Islet precursor cell (in vitro differentiated cells): Measurements from ENCODE around the gene CEP162.
"Not testable (repeated sequence)": the region's sequence is repeated elsewhere in the genome, so short reads cannot be mapped to it uniquely, and the experiment has no call there.

ENCODE experiments used
- DNase-seq: peaks from one replicate; pipeline ENCODE4 v3.0.0-alpha.2; 2018

Gene CEP162

GRCh38 chr6:84223608-84224007 is 3.8 kb downstream of the CEP162 start:
- not testable (repeated sequence) for DNase-seq

DNA sequence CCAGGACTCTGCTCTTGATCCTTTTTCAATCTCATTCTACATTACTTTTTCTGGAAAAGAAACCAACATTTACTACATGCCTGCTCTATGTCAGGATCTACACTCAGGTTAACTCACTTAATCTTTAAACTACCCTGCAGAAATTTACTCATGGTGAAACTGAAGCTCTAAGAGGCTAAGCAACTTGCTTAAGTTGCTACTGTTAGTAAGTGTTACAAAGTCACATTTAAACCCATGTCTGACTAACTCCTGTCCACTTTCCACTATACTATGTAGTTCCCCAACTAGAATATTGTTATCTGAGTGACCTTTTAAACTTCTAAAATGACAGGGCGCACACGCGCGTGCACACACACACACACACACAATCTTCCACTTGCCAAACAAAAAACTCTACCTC is 5.0 kb downstream of the CEP162 start:
- no peak for DNase-seq

GRCh38 chr6:84220809-84221409 is 6.5 kb downstream of the CEP162 start:
- DNase-seq = no peak

DNA sequence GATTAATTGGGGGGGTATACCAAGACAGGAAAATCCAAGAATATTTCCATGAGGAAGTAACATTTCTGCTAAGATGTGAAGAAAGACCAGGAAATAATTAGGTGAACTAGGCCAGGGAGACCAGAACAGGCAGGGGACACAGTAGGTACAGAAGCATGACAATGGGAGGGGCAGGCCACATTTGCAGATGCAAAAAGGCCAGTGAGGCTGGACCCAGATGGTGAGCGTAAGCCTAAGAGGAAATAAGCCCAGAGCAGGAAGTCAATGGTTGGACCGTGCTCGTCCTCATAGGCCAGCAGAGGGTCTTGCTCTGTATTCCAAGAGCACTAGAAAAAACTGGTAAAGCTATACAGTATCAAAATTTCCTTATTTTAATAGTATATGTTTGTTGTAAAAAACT is 9.4 kb downstream of the CEP162 start:
- DNase-seq = no peak

DNA sequence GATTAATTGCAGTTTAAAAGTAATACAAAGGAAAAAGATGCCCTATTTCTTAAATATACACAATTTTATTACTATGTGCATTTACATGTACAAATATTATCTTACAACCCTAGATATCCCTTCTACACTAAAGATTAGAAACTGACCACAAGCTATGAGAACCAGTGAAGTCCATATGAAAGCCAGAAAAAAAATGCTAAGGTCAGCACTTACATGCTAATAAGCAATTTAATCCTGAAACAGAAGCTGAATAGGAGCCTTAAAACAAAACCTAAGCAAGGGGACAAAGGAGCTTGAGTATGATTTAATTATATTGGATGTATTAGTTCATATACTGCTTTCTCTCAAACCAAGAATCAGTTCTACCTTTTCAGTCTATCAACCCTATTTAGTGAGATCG is 14.2 kb downstream of the CEP162 start:
- DNase-seq = no peak

DNA sequence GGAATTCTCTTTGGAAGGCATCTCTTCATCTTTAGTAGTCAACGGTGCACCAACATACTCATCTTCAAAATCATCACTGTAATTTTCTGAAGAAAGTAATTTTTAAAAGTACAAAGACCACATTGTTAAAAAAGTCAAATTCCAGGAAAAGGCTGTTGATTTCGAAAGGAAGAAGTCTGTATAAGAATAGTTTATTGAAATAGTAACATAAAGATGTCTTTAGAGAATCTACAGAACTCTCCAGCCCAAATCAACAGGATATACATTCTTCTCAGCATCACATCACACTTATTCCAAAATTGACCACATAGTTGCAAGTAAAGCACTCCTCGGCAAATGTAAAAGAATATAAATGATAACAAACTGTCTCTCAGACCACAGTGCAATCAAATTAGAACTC is 23.4 kb downstream of the CEP162 start:
- no peak for DNase-seq

GRCh38 chr6:84199987-84200386 is 27.5 kb downstream of the CEP162 start:
- DNase-seq = not testable (repeated sequence)

DNA sequence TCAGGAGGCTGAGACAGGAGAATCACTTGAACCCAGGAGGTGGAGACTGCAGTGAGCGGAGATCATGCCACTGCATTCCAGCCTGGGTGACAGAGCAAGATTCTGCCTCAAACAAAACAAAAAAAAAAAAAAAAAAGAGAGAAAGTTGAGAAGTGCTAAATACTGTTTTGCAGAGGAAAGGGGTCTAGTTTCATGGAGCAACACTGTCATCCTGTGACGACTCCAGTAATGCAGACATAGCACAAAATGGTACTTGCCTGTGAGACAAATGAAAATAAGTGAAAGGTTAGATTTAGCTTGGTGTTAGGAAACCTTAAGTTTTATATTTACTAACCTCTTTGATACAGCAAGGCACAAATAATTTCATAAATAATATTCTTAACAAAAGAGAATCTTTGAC is 29.7 kb downstream of the CEP162 start:
- no peak for DNase-seq

DNA sequence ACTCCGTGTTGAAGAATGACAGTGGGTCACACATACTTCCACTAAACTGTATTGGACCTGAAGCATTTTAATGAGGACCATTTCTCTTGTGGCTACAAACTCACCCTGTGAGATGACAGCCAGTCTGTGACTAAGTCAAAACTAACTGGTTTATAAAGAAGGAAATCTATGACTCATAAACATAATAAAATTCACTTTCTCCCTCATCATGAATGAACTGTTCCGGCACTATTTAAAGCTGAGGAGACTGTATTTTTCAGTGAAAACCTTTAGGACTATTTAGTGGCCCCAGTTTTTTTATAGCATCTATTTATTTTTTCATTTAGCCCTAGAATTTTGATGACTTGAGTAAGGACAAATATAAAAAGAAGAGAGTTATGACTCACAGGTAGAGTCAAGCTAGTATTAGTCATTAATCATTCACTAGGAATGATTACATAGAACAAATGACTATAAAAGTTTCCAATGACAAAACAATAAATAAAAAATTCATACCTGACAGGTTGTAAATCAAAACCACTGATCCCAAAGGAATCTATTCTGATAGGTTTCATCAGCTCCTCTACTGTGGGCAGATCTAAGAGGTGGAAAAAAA is 34.2 kb downstream of the CEP162 start:
- no peak for DNase-seq

DNA sequence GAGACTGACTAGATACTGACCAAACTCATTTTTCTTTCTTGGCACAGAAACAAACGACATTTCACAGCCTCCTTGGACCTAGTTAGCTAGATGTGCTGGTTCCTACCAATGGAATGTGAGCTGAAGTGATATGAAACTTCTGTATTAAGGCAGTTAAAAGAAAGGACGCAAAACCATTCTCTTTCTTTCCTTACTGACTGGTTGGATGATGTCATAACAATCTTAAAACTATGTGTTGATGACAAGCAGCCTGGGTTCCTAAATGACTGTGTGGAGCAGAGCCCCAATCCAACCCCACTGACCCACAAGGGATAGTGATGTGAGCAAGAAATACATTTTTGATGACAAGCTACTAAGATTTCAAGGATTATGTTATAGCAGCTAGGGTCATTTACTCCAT is 35.6 kb downstream of the CEP162 start:
- DNase-seq = no peak

DNA sequence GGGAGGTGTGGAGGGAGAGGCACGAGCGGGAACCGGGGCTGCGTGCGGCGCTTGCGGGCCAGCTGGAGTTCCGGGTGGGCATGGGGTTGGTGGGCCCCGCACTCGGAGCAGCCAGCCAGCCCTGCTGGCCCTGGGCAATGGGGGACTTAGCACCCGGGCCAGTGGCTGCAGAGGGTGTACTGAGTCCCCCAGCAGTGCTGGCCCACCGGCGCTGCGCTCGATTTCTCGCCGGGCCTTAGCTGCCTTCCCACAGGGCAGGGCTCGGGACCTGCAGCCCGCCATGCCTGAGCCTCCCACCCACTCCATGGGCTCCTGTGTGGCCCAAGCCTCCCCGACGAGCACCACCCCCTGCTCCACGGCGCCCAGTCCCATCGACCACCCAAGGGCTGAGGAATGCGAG is 38.1 kb downstream of the CEP162 start:
- not testable (repeated sequence) for DNase-seq

- DNase-seq = no peak
Observed at GRCh38 chr6:84183430-84183829, 44.0 kb downstream of the CEP162 start.

DNA sequence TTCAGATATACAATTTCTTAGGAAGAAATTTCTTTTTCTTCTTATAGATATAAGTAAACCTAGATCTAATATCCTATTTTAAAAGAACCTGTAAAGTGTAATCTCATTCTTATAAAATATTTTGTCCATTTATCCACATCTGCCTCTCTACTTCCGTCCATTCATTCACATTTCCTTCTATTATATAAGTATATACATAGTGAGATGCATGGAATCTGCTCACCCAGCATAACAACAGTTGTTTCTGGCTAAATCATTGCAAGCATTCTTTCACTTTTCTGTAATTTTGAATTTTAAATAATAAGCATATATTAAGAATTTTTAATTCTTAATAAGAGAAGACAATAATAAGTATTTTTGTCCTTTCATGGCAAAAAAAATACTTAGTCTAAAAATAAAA is 45.4 kb downstream of the CEP162 start:
- DNase-seq = no peak

DNA sequence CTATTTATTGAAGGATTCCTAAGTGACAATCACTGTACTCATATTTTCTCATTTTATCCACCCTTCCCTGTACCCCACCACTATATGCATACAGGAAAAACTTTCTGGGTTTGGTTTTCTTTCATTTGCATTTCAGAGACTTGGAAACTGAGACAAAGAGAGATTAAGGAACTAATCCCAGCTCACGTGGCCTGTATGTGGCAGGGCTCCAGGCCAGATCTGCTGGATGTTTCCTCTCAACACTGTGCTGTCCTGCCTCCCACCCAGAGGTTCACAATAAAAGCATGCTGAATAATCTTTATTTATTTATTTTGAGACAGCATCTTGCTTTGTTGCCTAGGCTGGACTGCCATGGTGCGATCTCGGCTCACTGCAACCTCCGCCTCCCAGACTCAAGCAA is 50.2 kb downstream of the CEP162 start:
- no peak for DNase-seq

DNA sequence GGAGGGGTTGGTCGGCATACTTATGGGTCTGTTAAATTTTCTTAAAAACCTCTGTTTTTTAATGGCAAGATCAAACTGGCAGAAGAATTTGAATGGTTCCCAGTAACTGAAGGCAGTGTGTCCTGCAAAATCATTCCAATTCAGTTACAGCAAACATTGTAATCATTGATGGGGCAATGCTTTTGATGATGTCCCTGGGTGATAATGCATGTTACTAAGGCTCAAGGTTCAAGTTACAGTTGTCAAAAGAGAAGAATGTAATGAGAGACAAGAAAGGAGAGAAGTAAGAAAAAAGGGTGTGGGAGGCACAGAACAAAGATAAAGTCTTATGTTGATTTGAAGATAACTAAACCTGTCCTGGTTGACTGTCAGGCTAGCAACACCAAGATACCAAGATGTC is 54.9 kb downstream of the CEP162 start:
- no peak for DNase-seq

- no peak for DNase-seq
Observed at GRCh38 chr6:84172080-84172479, 55.4 kb downstream of the CEP162 start.

DNA sequence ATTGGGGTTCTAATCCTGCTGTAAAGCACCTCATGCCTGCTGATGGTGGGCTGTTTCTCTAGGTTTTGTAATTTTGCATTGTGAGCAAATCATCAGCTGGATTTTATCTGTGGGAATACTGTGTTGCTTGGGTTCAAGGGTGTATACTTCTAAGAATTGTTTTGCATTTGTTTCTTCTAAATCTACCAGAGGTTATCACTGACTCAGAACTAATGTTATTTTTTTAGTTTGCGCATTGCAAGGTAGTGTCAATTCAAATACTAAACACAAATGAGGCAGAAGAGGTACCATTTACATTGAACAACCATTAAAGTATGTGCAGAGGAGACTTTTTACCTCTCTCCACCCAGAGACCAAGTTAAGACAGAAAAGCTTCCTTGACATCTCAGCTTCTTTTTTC is 60.0 kb downstream of the CEP162 start:
- no peak for DNase-seq

DNA sequence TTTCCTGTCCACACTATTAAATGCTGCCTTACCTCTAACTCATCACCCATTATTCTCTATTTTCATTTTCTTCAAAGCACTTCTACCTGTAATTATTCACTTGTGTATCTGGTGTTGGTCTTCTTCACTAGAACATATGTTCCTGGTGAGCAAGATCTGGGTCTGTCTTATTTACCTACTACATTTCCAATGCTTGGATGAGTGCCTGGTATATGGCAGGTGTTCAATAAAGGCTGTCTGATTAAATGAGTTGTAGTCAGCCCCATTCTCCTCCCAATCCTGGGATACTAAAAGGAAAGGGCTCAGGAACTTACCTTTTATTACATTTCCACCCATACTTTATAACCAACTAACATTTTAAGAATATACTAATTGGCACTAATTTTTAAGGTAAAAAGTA is 61.0 kb downstream of the CEP162 start:
- DNase-seq = no peak

DNA sequence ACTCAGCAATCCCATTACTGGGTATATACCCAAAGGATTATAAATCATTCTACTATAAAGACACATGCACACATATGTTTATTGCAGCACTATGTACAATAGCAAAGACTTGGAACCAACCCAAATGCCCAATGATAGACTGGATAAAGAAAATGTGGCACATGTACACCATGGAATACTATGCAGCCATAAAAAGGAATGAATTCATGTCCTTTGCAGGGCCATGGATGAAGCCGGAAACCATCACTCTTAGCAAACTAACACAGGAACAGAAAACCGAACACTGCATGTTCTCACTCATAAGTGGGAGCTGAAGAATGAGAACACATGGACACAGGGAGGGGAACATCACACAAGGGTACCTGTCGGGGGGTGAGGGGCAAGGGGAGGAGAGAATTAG is 63.1 kb downstream of the CEP162 start:
- not testable (repeated sequence) for DNase-seq

DNA sequence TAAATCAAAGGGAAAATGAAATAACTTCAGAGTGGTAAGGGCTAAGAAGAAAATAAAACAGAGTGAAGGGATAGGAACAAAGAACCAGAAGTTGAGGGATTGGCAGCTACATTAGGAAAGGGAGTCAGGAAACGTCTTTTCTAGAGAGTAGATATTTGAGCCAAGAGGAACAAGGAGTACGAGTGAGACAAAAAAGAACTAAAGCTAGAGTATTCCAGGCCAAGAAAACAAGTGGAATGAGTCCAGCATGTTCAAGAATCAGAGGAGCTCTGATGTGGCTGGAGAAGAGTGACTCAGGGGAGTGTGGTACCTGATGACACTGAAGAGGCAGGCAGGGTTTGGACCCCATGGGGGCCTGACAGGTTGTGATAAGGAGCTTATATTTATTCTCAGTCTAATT is 66.3 kb downstream of the CEP162 start:
- DNase-seq = no peak

DNA sequence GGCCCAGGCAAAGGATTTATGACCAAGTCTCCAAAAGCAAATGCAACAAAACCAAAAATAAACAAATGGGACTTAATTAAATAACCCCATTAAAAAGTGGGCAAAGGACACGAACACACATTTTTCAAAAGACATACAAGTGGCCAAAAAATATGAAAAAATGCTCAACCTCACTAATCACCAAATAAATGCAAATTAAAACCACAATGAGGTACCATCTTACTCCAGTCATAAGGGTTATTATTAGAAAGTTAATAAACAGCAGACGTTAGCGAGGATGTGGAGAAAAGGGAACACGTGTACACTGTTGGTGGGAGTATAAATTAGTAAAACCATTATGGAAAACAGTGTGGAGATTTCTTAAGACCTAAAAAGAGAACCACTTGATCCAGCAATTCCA is 71.1 kb downstream of the CEP162 start:
- no peak for DNase-seq

DNA sequence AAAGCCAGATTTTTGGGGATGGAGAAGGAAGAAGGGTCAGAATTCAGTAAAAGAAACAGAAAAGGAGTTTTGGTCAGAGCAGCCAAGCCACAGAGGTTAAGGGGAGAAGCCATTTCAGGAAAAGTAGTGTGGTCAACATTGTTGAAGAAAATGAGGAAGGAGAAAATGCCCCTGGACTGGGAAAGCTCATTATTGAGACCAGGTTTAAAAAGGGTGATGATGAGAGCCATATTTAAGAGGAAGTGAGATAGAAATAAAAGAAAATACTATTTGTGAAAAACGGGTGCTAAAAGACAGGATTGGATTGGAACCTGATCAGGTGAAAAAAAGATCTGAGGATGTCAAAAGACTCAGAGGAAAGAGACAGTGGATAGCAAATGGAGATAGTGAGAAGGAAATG is 75.8 kb downstream of the CEP162 start:
- DNase-seq = no peak

DNA sequence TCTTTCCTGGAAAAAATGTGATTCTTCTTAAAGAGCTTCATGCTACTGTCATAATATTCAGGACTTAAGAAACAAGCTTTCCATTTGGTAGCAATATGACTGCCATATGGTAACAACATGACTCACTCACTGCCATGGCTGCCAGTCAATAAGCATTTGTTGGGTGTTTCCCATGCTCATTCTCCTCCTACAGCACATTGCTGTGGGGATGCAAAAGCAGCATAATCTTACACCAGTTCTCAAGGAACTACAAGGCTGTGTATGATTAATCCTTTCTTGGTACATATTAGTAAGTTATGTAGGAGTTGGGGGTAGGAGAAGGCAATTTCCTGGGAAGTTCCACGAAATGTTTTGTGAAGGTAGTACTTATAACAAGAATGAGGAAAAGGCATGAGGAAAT is 76.7 kb downstream of the CEP162 start:
- DNase-seq = no peak

GRCh38 chr6:84141521-84141920 is 85.9 kb downstream of the CEP162 start:
- DNase-seq = no peak

DNA sequence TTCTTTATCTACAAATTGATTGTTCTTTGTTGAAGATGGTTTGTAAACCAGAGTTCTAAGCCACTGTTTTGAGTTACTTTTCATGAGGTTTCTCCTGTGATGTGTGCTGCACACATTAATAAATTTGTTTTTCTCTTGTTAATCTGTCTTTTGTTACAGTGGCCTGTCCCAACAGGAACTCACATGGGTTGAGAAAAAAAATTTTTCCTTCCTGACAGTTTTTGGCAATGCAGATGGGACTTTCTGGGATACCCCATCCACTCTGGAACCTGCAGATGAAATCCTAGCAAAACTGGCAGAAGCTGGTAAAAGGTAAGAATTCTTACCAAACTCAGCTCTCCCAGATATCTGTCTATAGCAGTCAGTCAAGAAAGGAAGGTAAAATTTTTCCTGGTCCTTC is 88.1 kb downstream of the CEP162 start:
- DNase-seq = no peak
